Cardiac muscle cell (in vitro differentiated cells and primary cell): Measurements from ENCODE around the gene RFX3. TPM values are rescaled to one million over a fixed set of nuclear protein-coding genes. Genes with fewer than 3 reads are reported as not detected.
A peak's percentile ranks its signal among the peaks of the same experiment; 100 is the strongest.

ENCODE experiments used
- DNase-seq, 2 donors: peaks; one replicate each; pipeline versions ENCODE4 v3.0.0 to v3.0.0-alpha.2; 2010 to 2017; ENCODE audit warnings: low read depth in 1 of 2, low spot score in 1 of 2
- H3K27ac ChIP-seq: fragments of 200-600 bp; sonication (generic); 2 replicates; pipeline ENCODE4 v1.5.1; 2016
- H3K27me3 ChIP-seq: fragments of 200-600 bp; sonication (generic); 2 replicates; pipeline ENCODE4 v1.6.0; 2016; ENCODE audit warnings: control low read depth
- H3K36me3 ChIP-seq: fragments of 200-600 bp; sonication (generic); 2 replicates; pipeline ENCODE4 v1.5.1; 2016; ENCODE audit warnings: control low read depth
- H3K4me1 ChIP-seq: fragments of 200-600 bp; sonication (generic); 2 replicates; pipeline ENCODE4 v1.8.1; 2017; ENCODE audit warnings: low read depth, mild to moderate bottlenecking, mixed run types
- H3K4me3 ChIP-seq: fragments of 200-600 bp; sonication (generic); 2 replicates; pipeline ENCODE4 v1.5.1; 2016; ENCODE audit warnings: mild to moderate bottlenecking
- H3K9me3 ChIP-seq: fragments of 200-600 bp; sonication (generic); 2 replicates; pipeline ENCODE4 v1.5.1; 2017; ENCODE audit warnings: low read depth, mild to moderate bottlenecking, control low read depth
- CTCF ChIP-seq: IDR thresholded peaks from 2 replicates; pipeline ENCODE4 v1.5.1; 2012; ENCODE audit warnings: low read depth, mild to moderate bottlenecking, low read length
- polyA plus RNA-seq: library from polyadenylated mRNA; unstranded; fragments of >200 nt; fragmentation: Nextera tagmentation; extraction: Ambion mirVana; gene quantifications from 2 replicates; pipeline ENCODE4 v1.2.1, GENCODE V29; 2016
- total RNA-seq: library from RNA; depleted of rRNA; stranded (reverse); fragments of >200 nt; gene quantifications from 2 replicates; pipeline ENCODE4 v1.2.3, GENCODE V29; 2016

RFX3 gene
- total and polyA plus RNA-seq, 2 experiments from 2014 or later, result 6.3 to 9.9 TPM

- H3K36me3 ChIP-seq, result no peaks in the 10 kb centered on the region
- no peaks in the 10 kb centered on the region for H3K9me3 ChIP-seq
- peak; percentile 99 for TF ChIP-seq CTCF
- H3K4me1 ChIP-seq, result peaks cover 3% of the 10 kb centered on the region
- no peaks in the 10 kb centered on the region for H3K27me3 ChIP-seq
- H3K4me3 ChIP-seq, result no peak overlapping the region
- H3K27ac ChIP-seq, result no peak overlapping the region
- DNase-seq, result peak; percentile 63 to 82
Observed at GRCh38 chr9:3467593-3468219, 58.1 kb downstream of the RFX3 start.

GRCh38 chr9:3464033-3464638 is 61.7 kb downstream of the RFX3 start:
- Histone ChIP-seq H3K4me1 (peaks cover 6% of the 10 kb centered on the region), H3K36me3 (no peaks in the 10 kb centered on the region), H3K27me3 (no peaks in the 10 kb centered on the region), H3K4me3 (no peak overlapping the region), H3K27ac (no peak overlapping the region), H3K9me3 (no peaks in the 10 kb centered on the region)
- TF ChIP-seq CTCF, result no peak
- peak in 1 of 2 donors; percentile 61 for DNase-seq

GRCh38 chr9:3458806-3459475 is 66.9 kb downstream of the RFX3 start:
- peak; percentile 27 to 65 for DNase-seq
- no peak overlapping the region for H3K4me3 ChIP-seq
- H3K36me3 ChIP-seq, result no peaks in the 10 kb centered on the region
- H3K27ac ChIP-seq, result no peak overlapping the region
- no peaks in the 10 kb centered on the region for H3K27me3 ChIP-seq
- no peaks in the 10 kb centered on the region for H3K9me3 ChIP-seq
- TF ChIP-seq CTCF, result no peak
- peaks cover 25% of the 10 kb centered on the region for H3K4me1 ChIP-seq

GRCh38 chr9:3457175-3457574 is 68.6 kb downstream of the RFX3 start:
- H3K4me3 ChIP-seq, result no peak overlapping the region
- no peak for DNase-seq
- H3K27me3 ChIP-seq, result no peaks in the 10 kb centered on the region
- H3K4me1 ChIP-seq, result peaks cover 25% of the 10 kb centered on the region
- no peaks in the 10 kb centered on the region for H3K9me3 ChIP-seq
- TF ChIP-seq CTCF, result no peak
- no peaks in the 10 kb centered on the region for H3K36me3 ChIP-seq
- no peak overlapping the region for H3K27ac ChIP-seq

GRCh38 chr9:3455717-3456116 is 70.1 kb downstream of the RFX3 start:
- peak in 1 of 2 donors; percentile 52 for DNase-seq
- no peak overlapping the region for H3K4me3 ChIP-seq
- H3K36me3 ChIP-seq, result no peaks in the 10 kb centered on the region
- no peaks in the 10 kb centered on the region for H3K9me3 ChIP-seq
- no peaks in the 10 kb centered on the region for H3K27me3 ChIP-seq
- no peak overlapping the region for H3K27ac ChIP-seq
- TF ChIP-seq CTCF, result no peak
- peaks cover 25% of the 10 kb centered on the region for H3K4me1 ChIP-seq
